Lung (tissue), 12 donors: ENCODE results near the gene AUTS2. TPM values are rescaled to one million over a fixed set of nuclear protein-coding genes. Genes with fewer than 3 reads are reported as not detected.

Source experiments
- ATAC-seq: fragments of 200-7000 bp; cut with Tn5 transposase; one replicate; pipeline ENCODE4 v1.9.1; 2020; ENCODE audit warnings: moderate number of reproducible peaks; ENCODE audit not compliant: insufficient read depth, low FRiP score
- DNase-seq, 3 donors: peaks; one replicate each; pipeline ENCODE4 v3.0.0-alpha.2; 2013 to 2017
- H3K27ac ChIP-seq, 2 donors: one replicate each; pipeline ENCODE4 v1.5.1; 2013; ENCODE audit warnings: mild to moderate bottlenecking in 2 of 2, moderate library complexity in 2 of 2, control low read depth in 1 of 2, inconsistent platforms in 1 of 2, low read depth in 1 of 2, low read length in 1 of 2
- H3K27me3 ChIP-seq, 3 donors: one replicate each; pipeline ENCODE4 v1.5.1; 2013; ENCODE audit warnings: low read length in 2 of 3; ENCODE audit not compliant: control insufficient read depth in 3 of 3, insufficient read depth in 3 of 3
- H3K36me3 ChIP-seq, 4 donors: one replicate each; pipeline ENCODE4 v1.5.1; 2013; ENCODE audit warnings: low read length in 4 of 4, mild to moderate bottlenecking in 1 of 4, moderate library complexity in 1 of 4; ENCODE audit not compliant: control insufficient read depth in 4 of 4, insufficient read depth in 4 of 4
- H3K4me1 ChIP-seq, 5 donors: one replicate each; pipeline ENCODE4 v1.5.1; 2013; ENCODE audit warnings: low read length in 5 of 5, mild to moderate bottlenecking in 2 of 5, moderate library complexity in 1 of 5; ENCODE audit not compliant: control insufficient read depth in 5 of 5, insufficient read depth in 5 of 5
- H3K4me3 ChIP-seq: one replicate; pipeline ENCODE4 v1.5.1; 2013; ENCODE audit warnings: mild to moderate bottlenecking, control low read depth, moderate library complexity
- H3K9ac ChIP-seq, 2 donors: one replicate each; pipeline ENCODE4 v1.5.1; 2013; ENCODE audit warnings: low read length in 2 of 2, control low read depth in 1 of 2; ENCODE audit not compliant: insufficient read depth in 1 of 2
- H3K9me3 ChIP-seq, 4 donors: one replicate each; pipeline ENCODE4 v1.5.1; 2013; ENCODE audit warnings: low read length in 3 of 4, mild to moderate bottlenecking in 1 of 4, moderate library complexity in 1 of 4; ENCODE audit not compliant: control insufficient read depth in 4 of 4, insufficient read depth in 3 of 4
- WGBS, 2 donors: extraction: QIAGEN DNeasy Blood & Tissue Kit; methylation state at CpG; one replicate each; pipeline ENCODE4 v1.1.7; 2013; 5-methylcytosine and 5-hydroxymethylcytosine counted together
- polyA plus RNA-seq, 2 donors: library from polyadenylated mRNA; stranded (reverse); fragments of 200-250 nt; gene quantifications; one replicate each; pipeline ENCODE4 v1.2.1, GENCODE V29; 2013
- total RNA-seq, 2 donors: library from RNA; depleted of rRNA in 1 of 2; stranded (reverse); fragments of >200 nt in 1 of 2; gene quantifications; one replicate each; pipeline ENCODE4 v1.2.1, GENCODE V29; 2014 to 2021
- TF ChIP-seq, protein P1 (sequence below): IDR thresholded peaks from 2 replicates; pipeline ENCODE4 v1.5.1; 2012; ENCODE audit warnings: mild to moderate bottlenecking; ENCODE audit errors: control extremely low read depth, extremely low read depth
- donor health status: control.
- donor health status: control.
- donor health status: Bipolar disorder and iron deficiency.
- donor health status: healthy.
- donor health status: DM: yes; HTN: yes; CAD: no.

AUTS2 gene
- total and polyA plus RNA-seq, 4 donors, result 11.8 to 115 (median 40.6) TPM

DNA sequence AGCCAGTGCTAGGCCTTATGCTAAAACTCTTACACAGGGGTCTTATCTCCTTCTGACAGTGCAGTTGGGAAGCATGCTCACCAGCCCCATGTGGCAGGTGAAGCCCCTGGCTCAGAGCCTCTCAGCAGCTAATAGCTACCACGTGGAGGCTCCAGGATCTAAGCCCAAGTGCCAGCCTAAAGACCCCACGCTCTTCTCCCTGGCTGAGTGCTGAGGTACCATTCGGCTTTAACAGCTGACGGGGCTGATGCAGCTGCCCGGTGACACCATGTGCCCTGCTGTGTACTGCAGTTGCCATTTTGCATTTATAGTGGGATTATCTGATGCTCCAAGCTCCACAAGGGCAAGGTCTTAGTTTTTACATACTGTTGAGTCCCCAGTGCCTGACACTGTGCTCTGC is 1017.9 kb downstream of the AUTS2 start:
- no peak for ATAC-seq
- TF ChIP-seq, protein P1, sequence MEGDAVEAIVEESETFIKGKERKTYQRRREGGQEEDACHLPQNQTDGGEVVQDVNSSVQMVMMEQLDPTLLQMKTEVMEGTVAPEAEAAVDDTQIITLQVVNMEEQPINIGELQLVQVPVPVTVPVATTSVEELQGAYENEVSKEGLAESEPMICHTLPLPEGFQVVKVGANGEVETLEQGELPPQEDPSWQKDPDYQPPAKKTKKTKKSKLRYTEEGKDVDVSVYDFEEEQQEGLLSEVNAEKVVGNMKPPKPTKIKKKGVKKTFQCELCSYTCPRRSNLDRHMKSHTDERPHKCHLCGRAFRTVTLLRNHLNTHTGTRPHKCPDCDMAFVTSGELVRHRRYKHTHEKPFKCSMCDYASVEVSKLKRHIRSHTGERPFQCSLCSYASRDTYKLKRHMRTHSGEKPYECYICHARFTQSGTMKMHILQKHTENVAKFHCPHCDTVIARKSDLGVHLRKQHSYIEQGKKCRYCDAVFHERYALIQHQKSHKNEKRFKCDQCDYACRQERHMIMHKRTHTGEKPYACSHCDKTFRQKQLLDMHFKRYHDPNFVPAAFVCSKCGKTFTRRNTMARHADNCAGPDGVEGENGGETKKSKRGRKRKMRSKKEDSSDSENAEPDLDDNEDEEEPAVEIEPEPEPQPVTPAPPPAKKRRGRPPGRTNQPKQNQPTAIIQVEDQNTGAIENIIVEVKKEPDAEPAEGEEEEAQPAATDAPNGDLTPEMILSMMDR, result no peak
- DNase-seq, result no peak
- Histone ChIP-seq H3K4me1 (peaks cover 0 to 15% (median 0%) of the 10 kb centered on the region in 5 donors), H3K36me3 (no peaks in the 10 kb centered on the region), H3K27me3 (no peaks in the 10 kb centered on the region), H3K9ac (no peak overlapping the region), H3K9me3 (no peaks in the 10 kb centered on the region), H3K27ac (no peak overlapping the region), H3K4me3 (no peak overlapping the region)
- 86 to 87% methylated on average over 5 of the region's 5 CpGs for WGBS, 2 donors

DNA sequence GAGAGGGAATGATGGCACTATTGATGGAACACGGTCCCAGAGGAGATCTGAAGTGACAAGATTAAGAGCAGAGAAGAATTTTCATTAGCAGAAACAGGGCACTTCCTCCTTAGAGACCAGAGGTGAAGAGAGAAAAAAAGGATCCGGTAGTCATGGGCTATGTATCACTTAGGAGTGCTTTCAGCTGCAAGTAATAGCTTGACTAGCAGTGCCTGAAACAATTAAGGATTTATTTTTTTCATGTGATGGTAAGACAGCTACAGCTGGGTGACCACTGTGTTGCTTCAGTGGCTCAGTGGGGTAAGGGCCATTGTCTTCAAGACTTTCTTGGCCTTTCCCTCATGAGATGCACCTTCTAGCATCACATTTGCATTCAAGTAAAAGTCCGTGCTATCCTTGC is 1018.5 kb downstream of the AUTS2 start:
- Histone ChIP-seq H3K27ac (no peak overlapping the region), H3K9ac (no peak overlapping the region), H3K27me3 (no peaks in the 10 kb centered on the region), H3K9me3 (no peaks in the 10 kb centered on the region), H3K4me3 (no peak overlapping the region), H3K4me1 (peaks cover 0 to 15% (median 0%) of the 10 kb centered on the region in 5 donors), H3K36me3 (no peaks in the 10 kb centered on the region)
- no peak for DNase-seq
- no peak for ATAC-seq
- TF ChIP-seq, protein P1, result no peak
- 90 to 95% methylated on average over 3 of the region's 3 CpGs for WGBS, 2 donors

DNA sequence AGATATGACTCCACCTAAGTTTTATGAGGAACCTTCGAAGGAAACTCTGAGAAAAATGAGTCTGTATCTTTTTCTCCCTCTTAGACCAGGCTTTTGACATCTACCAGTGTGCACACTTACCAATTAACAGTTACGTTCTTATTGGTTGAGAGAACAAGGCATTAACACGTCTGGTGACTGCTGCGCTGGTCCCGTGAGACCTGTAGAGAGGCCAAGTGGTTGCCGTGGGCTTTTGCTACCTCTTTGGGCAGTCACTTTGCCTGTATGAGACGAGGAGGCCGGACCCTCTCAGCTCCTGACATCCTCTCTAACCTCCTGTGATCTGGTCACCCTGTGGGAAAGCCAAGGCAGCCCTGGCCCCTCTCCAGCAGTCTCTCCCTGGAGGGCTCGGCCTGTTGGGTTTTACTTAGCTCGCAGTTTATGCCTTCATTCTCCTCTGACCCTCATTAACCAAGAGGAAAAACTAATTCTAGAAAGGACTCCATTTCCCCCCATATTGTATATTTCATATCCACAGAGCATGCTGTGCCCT is 1019.8 kb downstream of the AUTS2 start:
- H3K4me1 ChIP-seq, result peaks cover 0 to 15% (median 0%) of the 10 kb centered on the region in 5 donors
- ATAC-seq, result no peak
- no peak overlapping the region for H3K4me3 ChIP-seq
- H3K9me3 ChIP-seq, result no peaks in the 10 kb centered on the region
- no peak overlapping the region for H3K9ac ChIP-seq
- H3K27ac ChIP-seq, result no peak overlapping the region
- 85 to 95% methylated on average over 10 of the region's 10 CpGs for WGBS, 2 donors
- DNase-seq, result peak in 1 of 3 donors; percentile 22
- no peaks in the 10 kb centered on the region for H3K36me3 ChIP-seq
- no peaks in the 10 kb centered on the region for H3K27me3 ChIP-seq
- TF ChIP-seq, protein P1, result no peak

DNA sequence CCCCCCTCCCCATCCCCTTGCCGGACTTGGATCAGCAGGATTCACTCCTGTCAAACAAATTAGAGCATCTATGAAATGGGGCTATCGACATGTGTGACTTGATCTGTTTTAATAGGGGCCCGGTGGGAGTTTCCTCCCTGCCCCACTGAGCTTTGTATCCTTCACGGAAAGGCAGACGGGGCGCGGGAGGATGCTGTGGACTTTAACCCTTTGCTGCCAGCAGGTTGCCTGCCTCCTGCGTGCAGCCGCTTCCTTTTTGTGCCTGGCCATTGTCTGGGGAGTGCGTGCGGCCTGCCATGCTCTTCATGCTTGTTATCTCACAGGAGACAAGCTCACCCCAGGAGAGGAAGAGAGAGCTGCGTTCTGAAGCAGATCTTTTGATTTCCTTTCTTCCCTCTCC is 1020.9 kb downstream of the AUTS2 start:
- 74 to 80% methylated on average over 12 of the region's 12 CpGs for WGBS, 2 donors
- DNase-seq, result no peak

More for the DNA sequence above, 1020.9 kb downstream of the AUTS2 start:
- no peaks in the 10 kb centered on the region for H3K36me3 ChIP-seq
- H3K9me3 ChIP-seq, result no peaks in the 10 kb centered on the region
- H3K9ac ChIP-seq, result no peak overlapping the region
- H3K27me3 ChIP-seq, result no peaks in the 10 kb centered on the region
- no peak overlapping the region for H3K27ac ChIP-seq
- H3K4me3 ChIP-seq, result no peak overlapping the region
- no peak for ATAC-seq
- TF ChIP-seq, protein P1, result no peak
- peaks cover 0 to 14% (median 0%) of the 10 kb centered on the region in 5 donors for H3K4me1 ChIP-seq
